HUES48 (cell line): ENCODE data around the gene SMIM34.
"Not testable (repeated sequence)": the region's sequence is repeated elsewhere in the genome, so short reads cannot be mapped to it uniquely, and the experiment has no call there.

Experiments used
- H3K27ac ChIP-seq: one replicate; pipeline ENCODE4 v1.7.0; 2013; ENCODE audit warnings: low read depth, low read length, inconsistent platforms
- H3K27me3 ChIP-seq: 2 replicates; pipeline ENCODE4 v1.6.1; 2013; ENCODE audit warnings: mild to moderate bottlenecking, low read length; ENCODE audit not compliant: control insufficient read depth, insufficient read depth
- H3K36me3 ChIP-seq: 2 replicates; pipeline ENCODE4 v1.6.1; 2013; ENCODE audit warnings: low read length; ENCODE audit not compliant: control insufficient read depth, insufficient read depth
- H3K4me1 ChIP-seq: 2 replicates; pipeline ENCODE4 v1.6.1; 2013; ENCODE audit warnings: mild to moderate bottlenecking, low read length; ENCODE audit not compliant: control insufficient read depth, insufficient read depth
- H3K4me3 ChIP-seq: 2 replicates; pipeline ENCODE4 v1.5.1; 2013; ENCODE audit warnings: mild to moderate bottlenecking, low read depth, low read length
- H3K9ac ChIP-seq: 2 replicates; pipeline ENCODE4 v1.6.1; 2013; ENCODE audit warnings: mild to moderate bottlenecking, low read depth, low read length, moderate library complexity
- H3K9me3 ChIP-seq: 2 replicates; pipeline ENCODE4 v1.6.1; 2013; ENCODE audit warnings: low read length; ENCODE audit not compliant: control insufficient read depth, insufficient read depth

The SMIM34 gene

GRCh38 chr21:34423805-34424204 is at the start of gene SMIM34:
Gene SMIM34 (minus strand): TSS chr21:34423951. CDS start chr21:34423839, 112 bp downstream.
- H3K4me3 ChIP-seq: not testable (repeated sequence)

GRCh38 chr21:34467333-34467732 is 43.6 kb upstream of the SMIM34 start:
- not testable (repeated sequence) for H3K4me1 ChIP-seq, H3K9ac ChIP-seq

More at GRCh38 chr21:34423805-34424204, at the start of gene SMIM34:
- H3K4me1 ChIP-seq, H3K9ac ChIP-seq, H3K9me3 ChIP-seq, H3K36me3 ChIP-seq, H3K27me3 ChIP-seq, H3K27ac ChIP-seq: not testable (repeated sequence)

GRCh38 chr21:34459426-34459825 is 35.7 kb upstream of the SMIM34 start:
- H3K9me3 ChIP-seq, H3K4me1 ChIP-seq: not testable (repeated sequence)

More at GRCh38 chr21:34467333-34467732, 43.6 kb upstream of the SMIM34 start:
- H3K27ac ChIP-seq, H3K9me3 ChIP-seq, H3K27me3 ChIP-seq, H3K4me3 ChIP-seq, H3K36me3 ChIP-seq: not testable (repeated sequence)

GRCh38 chr21:34458266-34458665 is 34.5 kb upstream of the SMIM34 start:
- not testable (repeated sequence) for H3K4me3 ChIP-seq, H3K27me3 ChIP-seq, H3K9ac ChIP-seq, H3K36me3 ChIP-seq, H3K27ac ChIP-seq, H3K9me3 ChIP-seq, H3K4me1 ChIP-seq

More at GRCh38 chr21:34459426-34459825, 35.7 kb upstream of the SMIM34 start:
- not testable (repeated sequence) for H3K27me3 ChIP-seq, H3K4me3 ChIP-seq, H3K9ac ChIP-seq, H3K27ac ChIP-seq, H3K36me3 ChIP-seq

GRCh38 chr21:34456180-34456579 is 32.4 kb upstream of the SMIM34 start:
- not testable (repeated sequence) for H3K4me1 ChIP-seq, H3K4me3 ChIP-seq, H3K9ac ChIP-seq, H3K36me3 ChIP-seq, H3K27me3 ChIP-seq, H3K27ac ChIP-seq, H3K9me3 ChIP-seq

- H3K4me3 ChIP-seq, H3K27me3 ChIP-seq, H3K36me3 ChIP-seq, H3K9ac ChIP-seq, H3K9me3 ChIP-seq, H3K27ac ChIP-seq, H3K4me1 ChIP-seq: not testable (repeated sequence)
Observed at GRCh38 chr21:34455628-34456027, 31.9 kb upstream of the SMIM34 start.

- H3K36me3 ChIP-seq, H3K9me3 ChIP-seq, H3K27ac ChIP-seq, H3K4me1 ChIP-seq, H3K9ac ChIP-seq, H3K4me3 ChIP-seq, H3K27me3 ChIP-seq: not testable (repeated sequence)
Observed at GRCh38 chr21:34447018-34447417, 23.3 kb upstream of the SMIM34 start.

GRCh38 chr21:34443486-34443885 is 19.7 kb upstream of the SMIM34 start:
- H3K9me3 ChIP-seq, H3K4me1 ChIP-seq, H3K4me3 ChIP-seq, H3K27ac ChIP-seq, H3K36me3 ChIP-seq, H3K9ac ChIP-seq, H3K27me3 ChIP-seq: not testable (repeated sequence)

- not testable (repeated sequence) for H3K27me3 ChIP-seq
Observed at GRCh38 chr21:34429710-34430109, 6.0 kb upstream of the SMIM34 start.

GRCh38 chr21:34428441-34428840 is 4.7 kb upstream of the SMIM34 start:
- not testable (repeated sequence) for H3K9ac ChIP-seq, H3K27ac ChIP-seq, H3K4me3 ChIP-seq, H3K9me3 ChIP-seq, H3K36me3 ChIP-seq, H3K27me3 ChIP-seq, H3K4me1 ChIP-seq

More at GRCh38 chr21:34429710-34430109, 6.0 kb upstream of the SMIM34 start:
- not testable (repeated sequence) for H3K4me3 ChIP-seq, H3K9me3 ChIP-seq, H3K36me3 ChIP-seq, H3K27ac ChIP-seq, H3K9ac ChIP-seq, H3K4me1 ChIP-seq

GRCh38 chr21:34427339-34427738 is 3.6 kb upstream of the SMIM34 start:
- H3K27me3 ChIP-seq, H3K27ac ChIP-seq, H3K4me1 ChIP-seq, H3K4me3 ChIP-seq, H3K9ac ChIP-seq, H3K9me3 ChIP-seq, H3K36me3 ChIP-seq: not testable (repeated sequence)

- not testable (repeated sequence) for H3K27ac ChIP-seq, H3K27me3 ChIP-seq, H3K9ac ChIP-seq, H3K9me3 ChIP-seq, H3K4me3 ChIP-seq, H3K36me3 ChIP-seq, H3K4me1 ChIP-seq
Observed at GRCh38 chr21:34417448-34418077, 6.2 kb downstream of the SMIM34 start.
